ENCODE measurements around the gene LPAR4.
A peak's percentile ranks its signal among the peaks of the same experiment; 100 is the strongest.
"Not testable (repeated sequence)": the region's sequence is repeated elsewhere in the genome, so short reads cannot be mapped to it uniquely, and the experiment has no call there.

LPAR4 gene, protein sequence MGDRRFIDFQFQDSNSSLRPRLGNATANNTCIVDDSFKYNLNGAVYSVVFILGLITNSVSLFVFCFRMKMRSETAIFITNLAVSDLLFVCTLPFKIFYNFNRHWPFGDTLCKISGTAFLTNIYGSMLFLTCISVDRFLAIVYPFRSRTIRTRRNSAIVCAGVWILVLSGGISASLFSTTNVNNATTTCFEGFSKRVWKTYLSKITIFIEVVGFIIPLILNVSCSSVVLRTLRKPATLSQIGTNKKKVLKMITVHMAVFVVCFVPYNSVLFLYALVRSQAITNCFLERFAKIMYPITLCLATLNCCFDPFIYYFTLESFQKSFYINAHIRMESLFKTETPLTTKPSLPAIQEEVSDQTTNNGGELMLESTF

GRCh38 chrX:78747489-78747888, at the start of gene LPAR4:
Gene LPAR4, plus strand, starts transcription at chrX:78747720. Its CDS starts 7,150 bp downstream, at chrX:78754870.
- DNase-seq: peak in 5 of 58 donors; percentile 0 to 21 (median 1)

DNA sequence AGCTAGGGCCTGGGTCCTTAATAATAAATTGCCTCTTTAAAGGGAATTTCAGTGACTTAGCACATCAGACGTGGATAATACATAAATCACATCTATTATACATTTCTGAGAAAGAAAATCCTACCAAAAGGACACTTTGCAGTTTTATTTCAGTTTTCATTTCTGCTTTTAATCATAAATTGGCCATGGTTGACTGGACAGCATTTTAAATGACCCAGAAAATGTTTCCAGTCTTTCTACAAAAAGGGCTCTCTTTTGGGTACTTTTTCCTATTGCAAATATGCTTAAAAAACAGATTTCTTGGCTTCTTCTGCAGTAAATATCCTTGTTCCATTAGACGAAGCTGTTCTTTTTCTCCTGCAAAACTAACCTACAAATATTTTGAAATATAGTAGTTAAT, 41.4 kb upstream of the LPAR4 start:
- DNase-seq: no peak

DNA sequence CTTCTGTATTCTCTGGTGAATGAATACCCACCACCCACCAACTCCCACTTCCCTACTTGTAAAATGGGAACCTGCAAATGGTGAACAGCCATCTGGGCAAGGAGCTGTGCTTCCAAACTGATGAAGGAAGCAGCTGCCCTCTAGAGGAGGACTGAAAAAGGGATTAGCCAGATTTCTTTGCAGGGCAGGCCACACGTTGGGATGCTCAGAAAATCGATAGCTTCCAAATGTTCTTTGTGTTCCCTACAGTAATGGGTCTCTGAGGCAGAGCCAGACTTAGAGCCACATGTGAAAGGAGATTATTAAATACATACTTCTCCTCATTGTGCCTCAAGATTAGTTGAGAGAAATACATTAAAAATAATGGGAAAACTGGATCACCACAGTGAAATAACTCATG, 39.3 kb upstream of the LPAR4 start:
- DNase-seq: no peak

GRCh38 chrX:78708816-78709215, 38.7 kb upstream of the LPAR4 start:
- no peak for DNase-seq

GRCh38 chrX:78710171-78710570, 37.3 kb upstream of the LPAR4 start:
- no peak for DNase-seq

DNA sequence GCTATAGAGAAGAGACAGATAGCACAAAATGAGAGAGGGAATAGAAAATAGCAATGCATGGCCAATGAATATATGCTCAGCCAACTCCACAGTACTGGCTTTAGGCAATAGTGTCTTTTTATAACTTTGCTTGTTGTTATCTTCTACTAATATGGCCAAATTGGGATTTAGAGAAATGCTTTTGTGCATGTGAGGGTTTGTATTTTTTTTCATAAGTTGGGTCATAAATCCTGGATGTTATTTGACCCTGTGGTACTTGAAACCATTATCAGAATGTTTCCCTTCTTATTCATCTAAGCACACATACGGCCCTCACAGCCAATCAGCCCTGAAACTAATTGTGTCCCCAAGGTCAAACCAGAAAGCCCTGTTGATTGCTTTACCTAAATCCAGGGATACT, 35.2 kb upstream of the LPAR4 start:
- DNase-seq: no peak

- DNase-seq: no peak
Observed at GRCh38 chrX:78725287-78725686, 22.2 kb upstream of the LPAR4 start.

DNA sequence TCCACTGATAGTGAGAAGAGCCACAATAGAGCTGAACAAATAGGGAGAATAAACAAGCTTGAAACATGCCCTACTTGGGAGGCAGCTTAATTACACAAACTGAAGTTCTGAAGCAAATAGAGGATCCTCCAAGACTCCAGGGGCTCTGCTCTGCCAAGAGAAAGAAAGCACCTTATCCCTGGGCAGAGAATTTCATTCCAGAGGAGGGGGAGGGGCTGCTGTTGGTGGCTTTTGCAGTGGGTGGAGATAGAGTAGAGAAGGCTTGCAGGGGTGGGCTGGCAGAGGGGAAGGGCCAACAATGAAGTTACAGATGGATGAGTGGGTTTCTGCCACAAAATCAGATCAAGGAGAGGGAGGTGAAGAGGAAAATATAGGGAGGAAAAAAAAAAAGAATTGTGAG, 1.0 kb upstream of the LPAR4 start:
- no peak for DNase-seq

- DNase-seq: no peak
Observed at GRCh38 chrX:78747971-78748370, 451 bp downstream of the LPAR4 start.

GRCh38 chrX:78748846-78749245, 1.3 kb downstream of the LPAR4 start:
- no peak for DNase-seq

DNA sequence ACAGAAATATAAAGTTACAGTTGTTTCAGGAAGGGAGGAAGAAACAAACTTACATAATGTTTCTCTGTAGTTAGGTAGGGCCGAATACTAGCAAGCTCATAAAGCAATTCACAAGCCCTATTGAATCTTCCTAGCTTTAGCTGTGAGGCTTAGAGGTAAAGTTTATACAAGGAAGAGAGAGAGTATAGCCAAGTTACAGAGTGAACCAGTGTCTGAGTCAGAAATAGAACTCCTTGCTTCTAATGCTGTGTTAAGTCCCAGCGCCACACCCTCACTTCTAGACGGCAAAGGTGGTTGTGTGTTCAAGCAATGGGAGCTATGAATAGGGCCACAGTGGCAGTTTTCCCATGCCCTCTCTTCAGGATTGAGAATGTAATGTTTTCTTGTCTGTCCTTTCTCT, 6.1 kb downstream of the LPAR4 start:
- peak in 2 of 58 donors; percentile 0 to 1 for DNase-seq

DNA sequence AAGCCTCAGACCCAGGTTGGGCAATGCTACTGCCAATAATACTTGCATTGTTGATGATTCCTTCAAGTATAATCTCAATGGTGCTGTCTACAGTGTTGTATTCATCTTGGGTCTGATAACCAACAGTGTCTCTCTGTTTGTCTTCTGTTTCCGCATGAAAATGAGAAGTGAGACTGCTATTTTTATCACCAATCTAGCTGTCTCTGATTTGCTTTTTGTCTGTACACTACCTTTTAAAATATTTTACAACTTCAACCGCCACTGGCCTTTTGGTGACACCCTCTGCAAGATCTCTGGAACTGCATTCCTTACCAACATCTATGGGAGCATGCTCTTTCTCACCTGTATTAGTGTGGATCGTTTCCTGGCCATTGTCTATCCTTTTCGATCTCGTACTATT, 7.4 kb downstream of the LPAR4 start:
- DNase-seq: peak in 1 of 58 donors; percentile 1

- DNase-seq: no peak
Observed at GRCh38 chrX:78759081-78759480, 11.6 kb downstream of the LPAR4 start.

DNA sequence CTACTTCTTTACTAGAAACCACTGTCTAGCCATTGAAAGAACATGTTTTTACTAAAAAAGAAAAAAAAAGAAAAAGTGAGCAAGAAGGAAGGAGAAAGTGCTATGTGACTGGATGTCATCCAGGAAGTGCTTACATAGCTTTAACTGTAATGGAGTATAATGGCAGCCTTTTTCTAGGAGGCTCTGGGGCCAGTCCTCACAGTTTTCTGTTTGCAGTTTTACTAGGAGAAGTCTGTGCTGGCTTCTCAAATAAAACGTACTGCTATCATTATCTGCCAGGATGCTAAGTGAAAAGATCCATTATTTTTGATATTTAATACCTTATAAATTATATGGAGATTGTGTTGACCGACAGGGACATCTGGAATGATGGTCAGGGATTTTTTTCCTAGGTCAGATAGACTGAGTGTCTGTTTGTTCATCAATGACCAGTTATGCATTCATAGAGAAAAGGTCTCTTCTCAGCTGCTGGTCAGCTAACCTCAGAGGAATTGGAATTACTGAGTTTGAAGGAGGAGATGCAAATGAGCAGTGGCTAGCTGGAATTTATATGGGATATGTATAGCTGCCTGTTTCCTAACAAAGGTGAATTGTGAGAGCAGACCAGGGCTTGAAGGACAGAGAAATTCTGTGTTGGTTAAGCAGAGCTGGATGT, 21.7 kb downstream of the LPAR4 start:
- DNase-seq: no peak

- DNase-seq: no peak
Observed at GRCh38 chrX:78769946-78770345, 22.4 kb downstream of the LPAR4 start.

- DNase-seq: no peak
Observed at GRCh38 chrX:78796916-78797315, 49.4 kb downstream of the LPAR4 start.

DNA sequence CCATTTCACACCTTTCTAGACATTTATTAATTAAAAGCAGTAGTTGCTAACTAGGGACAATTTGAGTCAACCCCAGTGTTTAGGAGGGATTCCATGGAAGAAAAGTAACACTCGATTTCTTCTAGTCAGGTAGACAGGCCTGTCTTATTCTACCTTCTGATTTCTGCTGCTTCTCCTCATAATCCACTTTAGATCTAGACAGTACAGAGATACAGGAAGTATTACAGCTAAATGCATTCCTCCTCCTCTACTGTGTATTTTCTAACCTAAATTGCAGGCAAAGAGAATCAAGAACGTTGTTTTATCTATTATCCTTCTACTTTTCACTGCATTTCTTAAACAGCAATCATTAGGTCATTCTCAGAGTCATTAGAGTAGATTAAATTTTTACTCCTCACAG, 52.6 kb downstream of the LPAR4 start:
- no peak for DNase-seq

DNA sequence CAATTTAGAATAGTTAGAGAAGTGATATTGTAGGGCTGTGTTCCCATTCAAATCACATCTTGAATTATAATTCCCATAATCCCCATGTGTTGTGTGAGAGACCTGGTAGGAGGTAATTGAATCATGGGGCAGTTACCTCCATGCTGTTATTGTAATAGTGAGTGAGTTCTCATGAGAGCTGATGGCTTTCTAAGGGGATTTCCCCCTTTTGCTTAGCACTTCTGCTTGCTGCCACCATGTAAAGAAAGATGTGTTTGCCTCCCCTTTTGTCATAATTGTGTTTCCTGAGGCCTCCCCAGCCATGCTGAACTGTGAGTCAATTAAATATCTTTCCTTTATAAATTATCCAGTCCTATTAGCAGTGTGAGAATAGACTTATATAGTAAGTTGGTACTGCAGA, 53.2 kb downstream of the LPAR4 start:
- no peak for DNase-seq

- DNase-seq: no peak
Observed at GRCh38 chrX:78801522-78801921, 54.0 kb downstream of the LPAR4 start.

DNA sequence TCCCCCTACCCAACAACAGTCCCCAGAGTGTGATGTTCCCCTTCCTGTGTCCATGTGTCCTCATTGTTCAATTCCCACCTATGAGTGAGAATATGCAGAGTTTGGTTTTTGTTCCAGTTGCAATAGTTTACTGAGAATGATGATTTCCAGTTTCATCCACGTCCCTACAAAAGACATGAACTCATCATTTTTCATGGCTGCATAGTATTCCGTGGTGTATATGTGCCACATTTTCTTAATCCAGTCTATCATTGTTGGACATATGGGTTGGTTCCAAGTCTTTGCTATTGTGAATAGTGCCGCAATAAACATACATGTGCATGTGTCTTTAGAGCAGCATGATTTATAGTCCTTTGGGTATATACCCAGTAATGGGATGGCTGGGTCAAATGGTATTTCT, 55.0 kb downstream of the LPAR4 start:
- DNase-seq: not testable (repeated sequence)

Measured in anterior cingulate cortex (tissue), 58 donors.